Panc1 (cell line): Measurements from ENCODE around the gene TRIM41. TPM values are rescaled to one million over a fixed set of nuclear protein-coding genes. Genes with fewer than 3 reads are reported as not detected.
"Not testable (repeated sequence)": the region's sequence is repeated elsewhere in the genome, so short reads cannot be mapped to it uniquely, and the experiment has no call there.

ENCODE experiments used
- ATAC-seq: fragments of 200-7000 bp; cut with Tn5 transposase; 2 replicates; pipeline ENCODE4 v1.9.1; 2020; ENCODE audit warnings: mild to moderate bottlenecking, moderate library complexity
- BruUV-seq: library from RNA; stranded (reverse); fragments of 400-500 nt; replicated peaks from 2 replicates; lab custom pipeline; 2021; lab: Mats Ljungman, UMichigan
- CTCF ChIA-PET: fragments of 300-600 bp; sonication (Branson Sonifier 250); formaldehyde crosslinking; loops from one replicate; lab custom pipeline; 2022; ENCODE audit warnings: antibody characterized with exemption; lab: Charles Lee
- POLR2A ChIA-PET: fragments of 300-600 bp; sonication (Branson Sonifier 250); formaldehyde crosslinking; loops from one replicate; lab custom pipeline; 2022; ENCODE audit warnings: antibody characterized with exemption; lab: Charles Lee
- DNase-seq: peaks from one replicate; pipeline ENCODE4 v3.0.0-alpha.2; 2010; ENCODE audit warnings: low read depth, low spot score
- H3K27ac ChIP-seq: 2 replicates; pipeline ENCODE4 v1.5.1; 2011; ENCODE audit warnings: mild to moderate bottlenecking, low read length, inconsistent platforms
- H3K27me3 ChIP-seq: fragments of 200-500 bp; sonication (Bioruptor generic); 2 replicates; pipeline ENCODE4 v1.6.0; 2014; ENCODE audit warnings: low read length, inconsistent platforms; ENCODE audit not compliant: control insufficient read depth, insufficient read depth
- H3K36me3 ChIP-seq: fragments of 200-500 bp; sonication (Bioruptor generic); 2 replicates; pipeline ENCODE4 v1.5.1; 2014; ENCODE audit warnings: inconsistent platforms, mild to moderate bottlenecking, low read length, moderate library complexity; ENCODE audit not compliant: control insufficient read depth, insufficient read depth
- H3K4me1 ChIP-seq: 2 replicates; pipeline ENCODE4 v1.5.1; 2011; ENCODE audit warnings: inconsistent platforms, mild to moderate bottlenecking, low read length, moderate library complexity; ENCODE audit not compliant: control insufficient read depth, insufficient read depth
- H3K4me3 ChIP-seq, 2 experiments: 2 replicates each; pipeline ENCODE4 v1.5.1; 2011 to 2012; ENCODE audit warnings: low read depth in 2 of 2, low read length in 2 of 2, mild to moderate bottlenecking in 2 of 2, inconsistent platforms in 1 of 2, moderate library complexity in 1 of 2
- H3K9me3 ChIP-seq: fragments of 200-500 bp; sonication (Bioruptor generic); 2 replicates; pipeline ENCODE4 v1.5.1; 2014; ENCODE audit warnings: low read depth, mild to moderate bottlenecking, inconsistent platforms, low read length, moderate library complexity; ENCODE audit not compliant: control insufficient read depth, insufficient read depth
- CTCF ChIP-seq: fragments of 450-650 bp; IDR thresholded peaks from 2 replicates; pipeline ENCODE4 v1.5.1; 2017; ENCODE audit warnings: mild to moderate bottlenecking
- POLR2AphosphoS5 ChIP-seq: IDR thresholded peaks from 2 replicates; pipeline ENCODE4 v1.6.1; 2012; ENCODE audit warnings: mild to moderate bottlenecking, low read depth, low read length, moderate library complexity
- REST ChIP-seq, 2 experiments: IDR thresholded peaks; 2 replicates each; pipeline ENCODE4 v1.6.1; 2011 to 2012; ENCODE audit warnings: low read depth in 2 of 2, control low read depth in 1 of 2, low read length in 1 of 2, mild to moderate bottlenecking in 1 of 2, moderate library complexity in 1 of 2; ENCODE audit not compliant: insufficient read depth in 1 of 2
- SIN3A ChIP-seq: IDR thresholded peaks from 2 replicates; pipeline ENCODE4 v1.6.1; 2012; ENCODE audit warnings: low read depth, mild to moderate bottlenecking, low read length, moderate library complexity, borderline replicate concordance; ENCODE audit not compliant: insufficient read depth
- TCF7L2 ChIP-seq: IDR thresholded peaks from 2 replicates; pipeline ENCODE4 v1.6.1; 2011; ENCODE audit warnings: mild to moderate bottlenecking, low read depth, low read length, inconsistent platforms
- in situ Hi-C: cut with HindIII; loops from 2 replicates; pipeline ENCODE4 v1.10.0; 2016; ENCODE audit warnings: low sequenced_read_pairs, low pct_unique_long_range_greater_than_20kb
- intact Hi-C: fragments of 100-400 bp; cut with micrococcal nuclease; formaldehyde crosslinking; loops from one replicate; pipeline ENCODE4 v1.10.0; 2022; ENCODE audit not compliant: unreplicated experiment
- total RNA-seq: library from RNA; stranded (reverse); gene quantifications from one replicate; pipeline ENCODE4 v1.2.1, GENCODE V29; 2021; ENCODE audit not compliant: unreplicated experiment

The TRIM41 gene
- total RNA-seq, 1 experiment from 2014 or later: 58.3 TPM

GRCh38 chr5:181176254-181176952 lies 46.7 kb upstream of the TRIM41 start:
- Histone ChIP-seq H3K27ac (no peak overlapping the region), H3K36me3 (no peaks in the 10 kb centered on the region), H3K27me3 (no peaks in the 10 kb centered on the region), H3K9me3 (no peaks in the 10 kb centered on the region), H3K4me1 (peaks cover 7% of the 10 kb centered on the region), H3K4me3 (no peak overlapping the region)
- TF ChIP-seq REST (IDR thresholded peaks at IDR 0.05; ENCODE audit: insufficient read depth in 1 of 2, low read depth in 2 of 2, low read length in 1 of 2) (no peak), POLR2AphosphoS5 (no peak), TCF7L2 (no peak), SIN3A (no peak), CTCF (no peak)
- no TSS peak for BruUV-seq
- no peak for ATAC-seq
- no peak for DNase-seq
- ChIA-PET CTCF (interaction anchor here (0.7 to 0.8 kb wide), 2 partner anchors 9 to 457 kb away, joined by 16 read pairs; no protein-coding TSS in a partner anchor), POLR2A (no interaction called here)
- in situ Hi-C loops: no loop called here
- intact Hi-C loops: no loop called here

- POLR2A ChIA-PET, DNase-seq, H3K4me1 ChIP-seq, H3K27me3 ChIP-seq, CTCF ChIA-PET, BruUV-seq, H3K4me3 ChIP-seq, intact Hi-C loops, H3K9me3 ChIP-seq, H3K27ac ChIP-seq, ATAC-seq, in situ Hi-C loops, H3K36me3 ChIP-seq: not testable (repeated sequence)
Observed at GRCh38 chr5:181177559-181177958, 45.5 kb upstream of the TRIM41 start.
